ENCODE results near the gene DDO. TPM values are rescaled to one million over a fixed set of nuclear protein-coding genes. Genes with fewer than 3 reads are reported as not detected.

DDO gene
- total and polyA plus RNA-seq, 5 experiments from 2014 or later: not detected

- Mint-ChIP-seq H3K27ac (no peak overlapping the region), H3K4me1 (peaks cover 0 to 2% (median 0%) of the 10 kb centered on the region in 4 donors), H3K4me3 (no peak overlapping the region), H3K27me3 (peaks cover 3 to 16% (median 5%) of the 10 kb centered on the region in 5 donors), H3K36me3 (peaks cover 0 to 7% (median 0%) of the 10 kb centered on the region in 3 donors), H3K9me3 (peaks cover 0 to 4% (median 0%) of the 10 kb centered on the region in 9 donors)
- DNase-seq: no peak
- POLR2A ChIA-PET: no interaction called here
- ATAC-seq: no peak
These were observed 24.0 kb upstream of the DDO start for GRCh38 chr6:110439356-110439755.

- Mint-ChIP-seq H3K27me3 (peaks cover 2 to 5% (median 2%) of the 10 kb centered on the region in 5 donors), H3K9me3 (peaks cover 0 to 4% (median 0%) of the 10 kb centered on the region in 9 donors), H3K4me1 (peaks cover 0 to under 1% (median 0%) of the 10 kb centered on the region in 4 donors), H3K36me3 (peaks cover 0 to 7% (median 0%) of the 10 kb centered on the region in 3 donors), H3K27ac (no peak overlapping the region), H3K4me3 (no peak overlapping the region)
- ATAC-seq (no peak), DNase-seq (no peak)
- POLR2A ChIA-PET: no interaction called here
These were observed 19.7 kb upstream of the DDO start for GRCh38 chr6:110434961-110435602.

- no peak for ATAC-seq
- POLR2A ChIA-PET: no interaction called here
- Mint-ChIP-seq H3K36me3 (peaks cover 0 to 7% (median 0%) of the 10 kb centered on the region in 3 donors), H3K4me1 (no peaks in the 10 kb centered on the region), H3K4me3 (no peak overlapping the region), H3K27me3 (peaks cover 0 to 13% (median 2%) of the 10 kb centered on the region in 5 donors), H3K9me3 (peaks cover 0 to 4% (median 0%) of the 10 kb centered on the region in 9 donors), H3K27ac (no peak overlapping the region)
- no peak for DNase-seq
These were observed 17.0 kb upstream of the DDO start for GRCh38 chr6:110432285-110432900.

GRCh38 chr6:110430741-110431140, 15.4 kb upstream of the DDO start:
- no peak for ATAC-seq
- POLR2A ChIA-PET: no interaction called here
- Mint-ChIP-seq H3K27ac (no peak overlapping the region), H3K4me3 (no peak overlapping the region), H3K9me3 (peaks cover 0 to 4% (median 0%) of the 10 kb centered on the region in 9 donors), H3K36me3 (peaks cover 0 to 7% (median 0%) of the 10 kb centered on the region in 3 donors), H3K4me1 (no peaks in the 10 kb centered on the region), H3K27me3 (peaks cover 0 to 19% (median 7%) of the 10 kb centered on the region in 5 donors)
- DNase-seq: no peak

- POLR2A ChIA-PET: no interaction called here
- Mint-ChIP-seq H3K27ac (no peak overlapping the region), H3K4me3 (no peak overlapping the region), H3K27me3 (peaks cover 2 to 20% (median 7%) of the 10 kb centered on the region in 5 donors), H3K4me1 (no peaks in the 10 kb centered on the region), H3K36me3 (peaks cover 0 to 4% (median 0%) of the 10 kb centered on the region in 3 donors), H3K9me3 (peaks cover 0 to 3% (median 0%) of the 10 kb centered on the region in 9 donors)
- no peak for DNase-seq
- ATAC-seq: no peak
These were observed 14.9 kb upstream of the DDO start for GRCh38 chr6:110430236-110430635.

GRCh38 chr6:110428153-110428552, 12.8 kb upstream of the DDO start:
- DNase-seq (no peak), ATAC-seq (no peak)
- Mint-ChIP-seq H3K4me1 (no peaks in the 10 kb centered on the region), H3K4me3 (no peak overlapping the region), H3K27me3 (peaks cover 11 to 30% (median 16%) of the 10 kb centered on the region in 5 donors), H3K27ac (no peak overlapping the region), H3K36me3 (no peaks in the 10 kb centered on the region), H3K9me3 (peaks cover 0 to 1% (median 0%) of the 10 kb centered on the region in 9 donors)
- POLR2A ChIA-PET: no interaction called here

- H3K9me3 Mint-ChIP-seq: peaks cover 1 to 13% (median 9%) of the 10 kb centered on the region in 9 donors
- no peak overlapping the region for H3K4me3 Mint-ChIP-seq
- peaks cover 0 to 8% (median 2%) of the 10 kb centered on the region in 3 donors for H3K36me3 Mint-ChIP-seq
- H3K27ac Mint-ChIP-seq: no peak overlapping the region
- DNase-seq (no peak), ATAC-seq (no peak)
- H3K27me3 Mint-ChIP-seq: peaks cover 13 to 39% (median 25%) of the 10 kb centered on the region in 5 donors
- POLR2A ChIA-PET: no interaction called here
- H3K4me1 Mint-ChIP-seq: no peaks in the 10 kb centered on the region
These were observed 10.4 kb upstream of the DDO start for GRCh38 chr6:110425816-110426215.

- POLR2A ChIA-PET: no interaction called here
- Mint-ChIP-seq H3K36me3 (peaks cover 0 to 8% (median 2%) of the 10 kb centered on the region in 3 donors), H3K4me1 (peaks cover 0 to 2% (median 0%) of the 10 kb centered on the region in 4 donors), H3K4me3 (no peak overlapping the region), H3K9me3 (peaks cover 0 to 13% (median 9%) of the 10 kb centered on the region in 9 donors), H3K27me3 (peaks cover 20 to 40% (median 26%) of the 10 kb centered on the region in 5 donors), H3K27ac (no peak overlapping the region)
- ATAC-seq: no peak
- no peak for DNase-seq
These were observed 7.1 kb upstream of the DDO start for GRCh38 chr6:110422444-110422822.

GRCh38 chr6:110421749-110422443, 6.5 kb upstream of the DDO start:
- no peak overlapping the region for H3K27ac Mint-ChIP-seq
- H3K36me3 Mint-ChIP-seq: peaks cover 0 to 8% (median 2%) of the 10 kb centered on the region in 3 donors
- DNase-seq (no peak), ATAC-seq (no peak)
- H3K9me3 Mint-ChIP-seq: peaks cover 0 to 13% (median 9%) of the 10 kb centered on the region in 9 donors
- no peak overlapping the region for H3K4me3 Mint-ChIP-seq
- peaks cover 20 to 40% (median 24%) of the 10 kb centered on the region in 5 donors for H3K27me3 Mint-ChIP-seq
- H3K4me1 Mint-ChIP-seq: peaks cover 0 to 2% (median 0%) of the 10 kb centered on the region in 4 donors
- POLR2A ChIA-PET: no interaction called here

GRCh38 chr6:110419028-110419739, 3.8 kb upstream of the DDO start:
- Mint-ChIP-seq H3K27me3 (peaks cover 13 to 27% (median 18%) of the 10 kb centered on the region in 5 donors), H3K9me3 (peaks cover 0 to 13% (median 9%) of the 10 kb centered on the region in 9 donors), H3K36me3 (peaks cover 0 to 8% (median 2%) of the 10 kb centered on the region in 3 donors), H3K4me3 (no peak overlapping the region), H3K4me1 (peaks cover 1 to 11% (median 7%) of the 10 kb centered on the region in 4 donors), H3K27ac (no peak overlapping the region)
- DNase-seq (no peak), ATAC-seq (no peak)
- POLR2A ChIA-PET: no interaction called here

GRCh38 chr6:110418594-110418993, 3.2 kb upstream of the DDO start:
- Mint-ChIP-seq H3K27ac (no peak overlapping the region), H3K4me3 (no peak overlapping the region), H3K4me1 (peaks cover 1 to 11% (median 7%) of the 10 kb centered on the region in 4 donors), H3K9me3 (peaks cover 0 to 13% (median 9%) of the 10 kb centered on the region in 9 donors), H3K27me3 (peaks cover 10 to 21% (median 14%) of the 10 kb centered on the region in 5 donors), H3K36me3 (peaks cover 0 to 8% (median 2%) of the 10 kb centered on the region in 3 donors)
- no peak for DNase-seq
- ATAC-seq: no peak
- POLR2A ChIA-PET: no interaction called here

- POLR2A ChIA-PET: no interaction called here
- DNase-seq (no peak), ATAC-seq (no peak)
- Mint-ChIP-seq H3K9me3 (no peaks in the 10 kb centered on the region), H3K4me1 (peaks cover 1 to 11% (median 7%) of the 10 kb centered on the region in 4 donors), H3K36me3 (no peaks in the 10 kb centered on the region), H3K4me3 (peak overlapping the region in 1 of 10 donors; percentile 17), H3K27me3 (peaks cover 5 to 10% (median 7%) of the 10 kb centered on the region in 5 donors), H3K27ac (peak overlapping the region in 1 of 10 donors; percentile 25)
These were observed 706 bp downstream of the DDO start for GRCh38 chr6:110414669-110415068.

All from naive thymus-derived CD8-positive, alpha-beta T cell (primary cell).